HepG2 (cell line): ENCODE measurements around the gene SDK1. TPM values are rescaled to one million over a fixed set of nuclear protein-coding genes. Genes with fewer than 3 reads are reported as not detected.

Experiments
- ARHGAP35 ChIP-seq: sonication (generic); formaldehyde crosslinking; IDR thresholded peaks from 2 replicates; pipeline ENCODE4 v1.9.0; 2022; ENCODE audit warnings: mild to moderate bottlenecking, inconsistent platforms, moderate library complexity, missing genetic modification reagents, borderline replicate concordance
- ATF5 ChIP-seq: sonication (generic); formaldehyde crosslinking; IDR thresholded peaks from 2 replicates; pipeline ENCODE4 v1.4.0; 2020; ENCODE audit warnings: mild to moderate bottlenecking, low read depth, missing genetic modification reagents
- GLI4 ChIP-seq: sonication (generic); formaldehyde crosslinking; IDR thresholded peaks from 2 replicates; pipeline ENCODE4 v1.5.1; 2020; ENCODE audit warnings: missing genetic modification reagents, mild to moderate bottlenecking, moderate library complexity, borderline replicate concordance
- KDM2A ChIP-seq: sonication (generic); formaldehyde crosslinking; IDR thresholded peaks from 2 replicates; pipeline ENCODE4 v1.4.0; 2020; ENCODE audit warnings: low read depth, missing genetic modification reagents, borderline replicate concordance
- MIER3 ChIP-seq: IDR thresholded peaks from 2 replicates; pipeline ENCODE4 v1.6.1; 2016; ENCODE audit warnings: missing compliant biosample characterization, borderline replicate concordance
- PAX8 ChIP-seq: sonication (generic); formaldehyde crosslinking; IDR thresholded peaks from 2 replicates; pipeline ENCODE4 v1.8.0; 2022; ENCODE audit warnings: mild to moderate bottlenecking, missing genetic modification reagents, borderline replicate concordance
- PRMT3 ChIP-seq: sonication (generic); formaldehyde crosslinking; IDR thresholded peaks from 2 replicates; pipeline ENCODE4 v1.8.1; 2022; ENCODE audit warnings: low read depth, mild to moderate bottlenecking, moderate library complexity, missing genetic modification reagents, borderline replicate concordance
- SNAPC4 ChIP-seq: sonication (generic); formaldehyde crosslinking; IDR thresholded peaks from 2 replicates; pipeline ENCODE4 v1.4.0; 2020; ENCODE audit warnings: mild to moderate bottlenecking, missing genetic modification reagents
- TRIM24 ChIP-seq: sonication (generic); formaldehyde crosslinking; IDR thresholded peaks from 2 replicates; pipeline ENCODE4 v1.8.0; 2022; ENCODE audit warnings: mild to moderate bottlenecking, missing genetic modification reagents
- YEATS2 ChIP-seq: sonication (generic); formaldehyde crosslinking; IDR thresholded peaks from 2 replicates; pipeline ENCODE4 v1.4.0; 2020; ENCODE audit warnings: missing genetic modification reagents, borderline replicate concordance
- polyA plus RNA-seq, 8 experiments: library from polyadenylated mRNA; depleted of rRNA in 3 of 8; stranded (reverse) in 7 of 8; unstranded in 1 of 8; fragments of >200 nt; fragmentation: Illumina TruSeq in 4 of 8; extraction: Trizol in 4 of 8; gene quantifications; 2 replicates each; pipeline versions ENCODE4 v1.2.1 to v1.2.3, GENCODE V29; 2011 to 2016; ENCODE audit warnings: low read depth in 4 of 8, missing spikeins in 1 of 8, mixed read lengths in 1 of 8; ENCODE audit not compliant: insufficient read depth in 1 of 8
- total RNA-seq, 5 experiments: library from RNA; depleted of rRNA; stranded (reverse); fragments of >200 nt; fragmentation: Illumina TruSeq; extraction: Trizol; gene quantifications; 2 replicates each; pipeline ENCODE4 v1.2.3, GENCODE V29; 2016; ENCODE audit warnings: low read depth in 1 of 5

Gene SDK1
- total and polyA plus RNA-seq, 2 of the 13 experiments (the other 11 are each of a cell fraction or from before 2014, with no cell fraction given) = 0.35 to 2.4 TPM

- no peak for TF ChIP-seq SNAPC4 (CRISPR knock-in tag)
- no peak for TF ChIP-seq PAX8 (CRISPR knock-in tag)
- TF ChIP-seq TRIM24 (CRISPR knock-in tag) = no peak
- no peak for TF ChIP-seq YEATS2 (CRISPR knock-in tag)
- TF ChIP-seq ARHGAP35 (CRISPR knock-in tag) = no peak
- TF ChIP-seq ATF5 = no peak
- no peak for TF ChIP-seq PRMT3 (CRISPR knock-in tag)
- no peak for TF ChIP-seq MIER3 (CRISPR knock-in tag)
- TF ChIP-seq GLI4 (CRISPR knock-in tag) = no peak
- no peak for TF ChIP-seq KDM2A
- TF ChIP-seq, all 625 proteins: peak for 0
Measured at GRCh38 chr7:3327655-3328054, 26.6 kb downstream of the SDK1 start (continued).
